NCI-H2081 treated with DMSO at 0.1 percent for 48 hours (cell line): ENCODE data around the gene BRSK1.
"Not testable (repeated sequence)": the region's sequence is repeated elsewhere in the genome, so short reads cannot be mapped to it uniquely, and the experiment has no call there.

Experiments used
- DNase-seq: peaks from one replicate; lab custom pipeline; 2025; lab: John Stamatoyannopoulos, UW

The BRSK1 gene

DNA sequence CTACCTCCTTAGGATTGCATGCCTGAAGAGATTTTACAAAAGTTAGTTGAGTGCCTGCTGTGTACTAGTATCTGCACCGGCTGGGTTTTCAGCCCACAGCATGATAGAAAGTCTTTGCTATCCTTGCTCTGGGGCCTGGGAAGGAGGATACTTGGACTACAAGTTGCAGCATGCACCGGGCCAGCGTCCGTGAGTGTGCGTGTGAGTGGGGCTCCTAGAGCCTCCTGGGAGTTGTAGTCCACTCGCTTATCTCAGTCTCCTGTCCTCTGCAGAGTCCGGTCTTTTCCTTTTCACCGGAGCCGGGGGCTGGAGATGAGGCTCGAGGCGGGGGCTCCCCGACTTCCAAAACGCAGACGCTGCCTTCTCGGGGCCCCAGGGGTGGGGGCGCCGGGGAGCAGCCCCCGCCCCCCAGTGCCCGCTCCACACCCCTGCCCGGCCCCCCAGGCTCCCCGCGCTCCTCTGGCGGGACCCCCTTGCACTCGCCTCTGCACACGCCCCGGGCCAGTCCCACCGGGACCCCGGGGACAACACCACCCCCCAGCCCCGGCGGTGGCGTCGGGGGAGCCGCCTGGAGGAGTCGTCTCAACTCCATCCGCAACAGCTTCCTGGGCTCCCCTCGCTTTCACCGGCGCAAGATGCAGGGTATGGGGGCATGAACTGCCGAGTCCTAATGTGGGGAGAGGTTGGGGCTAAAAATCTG, 20.6 kb downstream of the BRSK1 start:
- no peak for DNase-seq

DNA sequence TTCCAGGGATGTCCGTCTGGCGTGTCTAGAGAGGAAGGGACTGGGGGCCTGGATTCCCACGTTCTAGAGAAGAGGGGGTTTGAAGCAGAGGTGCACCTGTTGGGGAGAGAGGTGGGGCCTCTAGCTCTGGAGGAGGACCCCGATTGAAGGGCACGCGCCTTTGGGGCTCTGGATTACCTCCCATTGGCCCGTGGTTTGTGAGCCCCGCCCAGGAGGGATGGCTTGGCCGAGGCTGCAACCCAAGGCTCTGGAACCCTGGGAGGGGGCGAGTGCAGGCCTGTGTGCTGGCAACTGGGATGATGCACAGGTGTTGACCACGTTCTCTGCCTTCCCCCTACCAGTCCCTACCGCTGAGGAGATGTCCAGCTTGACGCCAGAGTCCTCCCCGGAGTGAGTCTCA, 21.2 kb downstream of the BRSK1 start:
- DNase-seq: no peak

DNA sequence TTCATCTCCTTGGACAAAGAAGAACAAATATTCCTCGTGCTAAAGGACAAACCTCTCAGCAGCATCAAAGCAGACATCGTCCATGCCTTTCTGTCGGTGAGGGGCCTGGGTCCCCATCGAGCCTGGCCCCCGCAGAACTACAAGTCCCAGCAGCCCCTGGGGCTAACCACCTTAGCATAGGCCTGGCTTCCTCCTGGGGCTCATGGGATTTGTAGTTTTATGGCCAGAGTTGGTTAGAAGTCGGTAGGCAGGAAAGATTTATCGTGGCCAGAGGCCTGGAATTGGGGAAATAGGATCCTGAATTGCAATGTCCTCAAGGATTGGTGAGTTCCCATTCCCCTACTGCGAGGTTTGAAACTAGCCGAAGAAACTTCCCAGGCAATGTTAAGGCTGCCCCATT, 21.7 kb downstream of the BRSK1 start:
- no peak for DNase-seq

DNA sequence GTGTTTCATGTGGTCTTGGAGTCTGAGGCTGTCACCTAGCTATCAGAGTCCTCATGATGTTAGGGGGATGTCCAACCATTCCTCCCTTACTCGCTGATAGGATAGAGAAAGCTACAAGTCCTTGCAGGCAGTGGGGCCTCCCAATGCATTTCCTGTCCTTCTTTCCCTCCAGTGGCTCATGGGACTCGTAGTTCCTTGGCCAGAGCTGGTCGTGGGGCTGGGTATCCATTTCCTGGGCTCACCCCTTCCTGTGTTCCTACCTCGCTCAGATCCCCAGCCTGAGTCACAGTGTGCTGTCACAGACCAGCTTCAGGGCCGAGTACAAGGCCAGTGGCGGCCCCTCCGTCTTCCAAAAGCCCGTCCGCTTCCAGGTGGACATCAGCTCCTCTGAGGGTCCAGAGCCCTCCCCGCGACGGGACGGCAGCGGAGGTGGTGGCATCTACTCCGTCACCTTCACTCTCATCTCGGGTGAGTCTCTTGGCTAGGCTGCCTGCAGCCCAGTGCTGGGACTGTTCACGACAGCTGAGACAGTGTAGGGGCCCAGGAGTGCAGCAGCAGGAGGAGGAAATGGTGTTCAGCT, 22.3 kb downstream of the BRSK1 start:
- DNase-seq: no peak

DNA sequence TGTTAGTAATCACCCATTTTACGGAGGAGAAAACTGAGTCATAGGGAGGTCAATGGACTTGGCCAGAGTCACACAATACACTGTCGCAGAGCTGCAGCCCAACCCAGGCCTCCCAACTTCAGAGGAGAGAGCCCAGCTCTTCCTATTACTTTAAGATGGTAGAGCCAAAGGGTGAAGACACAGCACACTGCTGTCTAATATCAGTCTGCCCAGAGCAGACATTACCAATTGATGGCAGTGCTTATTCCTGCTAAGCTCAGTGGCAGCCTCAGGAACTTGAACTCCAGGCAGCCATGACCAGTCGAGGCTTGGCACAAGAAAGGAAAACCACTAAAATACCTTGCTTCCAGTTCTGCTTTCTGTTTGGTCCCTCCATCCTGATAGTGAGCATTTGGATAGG, 22.9 kb downstream of the BRSK1 start:
- no peak for DNase-seq

DNA sequence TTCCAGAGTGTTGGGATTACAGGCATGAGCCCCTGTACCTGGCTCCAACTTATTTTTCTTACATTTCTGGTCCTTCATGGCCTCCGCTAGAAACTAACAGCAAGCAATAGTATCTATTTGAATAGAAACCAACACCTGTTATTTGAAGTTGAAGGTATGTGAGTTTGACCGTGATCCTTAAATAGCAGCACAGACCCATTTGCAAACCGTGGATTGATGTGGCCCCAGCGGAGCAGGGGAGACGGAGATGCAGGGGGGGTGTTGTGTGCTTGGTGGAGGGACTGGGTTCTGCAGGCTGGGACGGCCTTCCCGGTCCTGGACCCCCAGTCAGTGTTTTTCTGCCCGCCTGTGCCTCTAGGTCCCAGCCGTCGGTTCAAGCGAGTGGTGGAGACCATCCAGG, 24.5 kb downstream of the BRSK1 start:
- DNase-seq: no peak

DNA sequence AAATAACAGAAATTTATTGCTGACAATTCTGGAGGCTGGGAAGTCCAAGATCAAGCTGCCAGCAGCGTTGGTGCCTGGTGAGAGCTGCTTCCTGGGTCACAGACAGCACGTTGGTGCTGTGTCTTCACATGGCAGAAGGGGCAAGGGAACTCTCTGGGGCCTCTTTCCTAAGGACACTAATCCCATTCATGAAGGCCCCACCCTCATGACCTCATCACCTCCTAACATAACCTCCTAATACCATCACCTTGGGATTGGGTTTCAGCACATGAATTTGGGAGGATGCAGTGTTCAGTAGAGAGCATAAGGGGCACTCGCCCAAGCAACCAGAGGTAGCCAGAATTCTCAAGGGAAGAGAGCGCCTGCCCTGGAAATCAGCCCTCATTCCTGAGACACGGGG, 25.7 kb downstream of the BRSK1 start:
- DNase-seq: no peak

DNA sequence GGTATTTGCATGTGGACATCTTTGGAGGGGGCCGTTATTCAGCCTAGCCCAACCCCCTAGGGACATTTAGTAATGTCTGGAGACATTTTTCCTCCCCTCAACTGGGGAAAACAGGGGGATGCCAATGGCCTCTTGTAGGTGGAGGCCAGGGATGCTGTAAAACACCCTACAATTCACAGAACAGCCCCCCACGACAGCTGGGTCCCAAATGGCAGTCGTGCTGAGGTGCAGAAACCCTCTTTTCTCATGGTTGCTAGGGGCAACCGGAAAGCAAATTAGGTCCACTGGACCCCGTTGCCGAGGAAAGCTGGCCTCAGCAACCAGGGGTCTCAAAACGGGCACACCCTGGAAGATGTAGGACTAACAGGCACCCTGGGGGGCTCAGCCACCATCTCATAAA, 26.7 kb downstream of the BRSK1 start:
- DNase-seq: no peak

DNA sequence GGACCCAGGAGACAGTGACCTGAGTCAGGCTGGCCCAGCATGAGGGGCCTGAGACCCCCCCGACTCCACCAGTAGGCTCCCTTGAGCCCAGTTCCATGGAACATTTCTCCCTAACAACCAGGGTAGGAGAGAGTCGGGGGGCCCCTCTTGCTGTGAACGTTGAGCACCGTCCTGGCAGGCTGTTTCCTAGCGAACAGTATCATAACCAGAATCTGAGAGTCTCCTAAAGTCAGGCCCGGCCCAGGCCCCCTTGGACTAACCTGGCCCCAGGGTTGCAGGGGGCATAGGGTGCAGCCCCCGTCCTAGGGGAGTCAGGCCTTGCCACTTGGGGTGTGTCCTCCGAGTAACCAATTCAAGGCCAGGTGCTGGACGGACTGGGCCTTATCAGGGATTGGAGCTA, 27.6 kb downstream of the BRSK1 start:
- no peak for DNase-seq

DNA sequence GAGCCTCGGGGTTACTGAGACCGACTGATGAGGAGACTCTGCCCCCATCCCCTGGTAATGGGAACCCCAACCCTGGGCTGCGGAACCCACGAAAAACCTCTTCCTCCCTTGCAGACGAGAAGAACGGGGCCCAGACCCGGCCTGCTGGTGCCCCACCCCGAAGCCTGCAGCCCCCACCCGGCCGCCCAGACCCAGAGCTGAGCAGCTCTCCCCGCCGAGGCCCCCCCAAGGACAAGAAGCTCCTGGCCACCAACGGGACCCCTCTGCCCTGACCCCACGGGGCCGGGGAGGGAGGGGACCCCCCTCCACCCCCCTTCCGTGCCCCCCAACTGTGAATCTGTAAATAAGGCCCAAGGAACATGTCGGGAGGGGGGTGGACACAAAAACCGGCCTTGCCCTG, 28.0 kb downstream of the BRSK1 start:
- no peak for DNase-seq

DNA sequence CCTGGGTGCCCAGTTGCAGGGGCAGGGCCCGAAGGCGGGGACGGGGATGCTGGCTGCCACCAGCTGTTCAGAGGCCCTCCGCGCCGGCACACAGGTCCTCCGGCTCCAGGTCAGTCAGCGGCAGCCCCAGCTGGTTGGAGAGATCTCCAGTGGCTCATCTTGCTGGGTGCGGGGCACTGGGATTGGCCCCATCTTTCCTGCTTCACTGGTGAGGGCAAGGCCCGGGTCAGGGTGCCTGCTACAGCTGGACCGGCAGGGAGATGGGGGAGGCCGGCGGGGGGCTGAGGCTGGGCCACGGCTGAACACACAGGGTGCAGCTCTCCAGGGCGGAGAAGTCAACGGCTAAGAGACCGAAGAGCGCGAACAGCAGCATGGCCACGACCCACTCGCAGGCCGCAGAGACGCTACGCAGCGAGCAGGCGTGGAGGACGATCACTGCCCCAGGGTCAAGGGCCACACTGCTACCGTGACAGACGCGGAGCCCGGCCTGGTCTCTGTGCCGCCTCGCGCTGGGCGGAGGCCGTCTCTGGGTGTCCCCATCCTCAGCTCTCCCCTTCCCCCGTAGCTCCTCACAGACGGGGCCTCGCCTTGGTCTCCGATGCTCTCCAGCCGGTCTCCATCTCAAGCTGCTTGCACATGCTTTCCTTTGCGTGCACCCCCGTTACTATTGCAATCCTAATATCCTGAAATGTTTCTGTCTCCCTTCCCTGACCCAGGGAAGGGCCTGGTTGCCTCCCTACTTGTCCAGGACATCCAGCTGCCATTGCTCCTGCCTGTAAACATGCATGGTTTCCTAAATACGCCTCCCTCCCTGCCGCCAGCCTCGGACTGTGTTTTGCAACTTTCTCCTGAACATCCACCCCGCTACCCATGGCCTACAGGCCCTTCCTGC, 29.1 kb downstream of the BRSK1 start:
- no peak for DNase-seq

DNA sequence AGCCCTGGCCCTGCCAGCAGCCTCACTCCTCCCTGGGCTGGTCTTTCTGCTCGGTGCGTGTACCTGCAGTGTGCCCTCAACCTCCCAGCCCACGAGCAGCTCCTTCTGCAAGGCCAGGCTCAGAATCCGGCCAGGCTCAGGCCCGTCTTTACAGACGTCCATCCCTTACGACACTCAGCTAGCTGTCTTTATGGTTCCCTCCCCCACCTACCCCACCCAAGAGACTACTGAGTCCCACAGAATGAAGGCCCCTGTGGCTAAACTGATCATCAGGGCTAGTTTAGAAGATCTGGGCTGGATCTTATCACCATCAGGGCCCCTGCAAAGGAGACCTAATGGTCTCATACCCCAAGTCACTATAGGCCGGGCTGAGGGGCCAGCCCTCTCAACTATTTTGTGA, 30.6 kb downstream of the BRSK1 start:
- no peak for DNase-seq

DNA sequence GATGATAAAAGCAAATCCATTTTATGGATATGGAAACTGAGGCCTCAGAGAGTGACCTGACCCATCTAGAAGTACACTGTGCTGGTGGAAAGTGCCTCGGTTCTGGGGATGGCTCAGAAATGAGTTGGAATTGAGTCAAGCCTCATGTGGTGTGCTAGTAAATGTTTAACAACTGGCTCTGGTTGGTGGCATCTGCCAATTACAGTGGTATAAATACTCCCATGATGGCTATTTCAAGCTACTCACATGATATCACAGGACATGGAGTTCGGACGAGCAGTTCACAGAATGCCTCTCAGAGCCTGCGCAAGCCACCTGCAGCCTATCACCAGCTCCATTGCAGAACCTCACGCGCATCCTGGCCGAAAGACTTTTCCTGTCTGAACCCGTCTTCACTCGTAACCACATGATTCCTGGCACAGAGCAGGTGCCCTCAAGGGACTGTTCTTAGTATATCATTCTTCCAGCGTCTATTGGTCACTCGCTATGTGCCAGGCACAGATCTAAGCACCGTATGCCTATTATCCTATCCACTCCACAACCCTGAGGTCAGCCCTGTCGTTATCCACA, 32.2 kb downstream of the BRSK1 start:
- DNase-seq: no peak

DNA sequence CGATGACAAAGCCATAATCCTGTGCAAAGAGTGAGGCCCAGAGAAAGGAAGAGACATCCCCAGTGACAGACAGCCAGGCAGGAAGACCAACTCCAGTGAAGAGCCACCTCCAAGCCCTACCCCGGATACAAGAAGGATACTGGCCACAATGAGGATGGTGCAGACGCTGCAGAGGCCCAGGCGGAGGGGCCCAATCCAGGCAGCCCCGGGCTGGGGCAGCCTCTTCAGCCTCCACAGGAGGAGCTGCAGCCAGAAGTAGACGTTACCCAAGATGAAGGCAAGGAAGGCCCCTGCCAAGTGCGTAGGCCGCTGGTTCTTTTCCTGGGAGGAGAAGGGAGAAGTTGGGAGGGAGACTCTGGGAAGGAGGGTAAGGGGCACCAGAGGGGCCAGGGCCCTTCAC, 32.8 kb downstream of the BRSK1 start:
- DNase-seq: no peak

DNA sequence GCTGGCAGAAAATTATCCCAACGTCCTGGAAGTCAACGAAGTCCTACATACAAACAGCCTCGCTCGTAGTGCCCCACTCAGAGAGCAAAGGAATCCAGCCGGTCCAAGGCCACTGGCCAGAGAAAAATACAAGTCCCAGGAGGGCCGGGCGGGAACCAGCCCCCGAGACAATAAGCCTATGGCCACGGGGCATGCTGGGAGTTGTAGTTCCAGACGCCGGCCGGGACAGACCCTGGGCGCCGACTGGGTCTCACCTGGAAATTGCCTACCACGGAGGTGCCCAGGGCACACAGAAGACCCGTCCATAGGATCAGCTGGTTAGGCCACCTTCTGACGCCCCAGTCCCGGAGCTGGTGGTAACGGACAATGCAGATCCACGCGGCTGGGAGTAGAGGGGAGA, 36.0 kb downstream of the BRSK1 start:
- no peak for DNase-seq

DNA sequence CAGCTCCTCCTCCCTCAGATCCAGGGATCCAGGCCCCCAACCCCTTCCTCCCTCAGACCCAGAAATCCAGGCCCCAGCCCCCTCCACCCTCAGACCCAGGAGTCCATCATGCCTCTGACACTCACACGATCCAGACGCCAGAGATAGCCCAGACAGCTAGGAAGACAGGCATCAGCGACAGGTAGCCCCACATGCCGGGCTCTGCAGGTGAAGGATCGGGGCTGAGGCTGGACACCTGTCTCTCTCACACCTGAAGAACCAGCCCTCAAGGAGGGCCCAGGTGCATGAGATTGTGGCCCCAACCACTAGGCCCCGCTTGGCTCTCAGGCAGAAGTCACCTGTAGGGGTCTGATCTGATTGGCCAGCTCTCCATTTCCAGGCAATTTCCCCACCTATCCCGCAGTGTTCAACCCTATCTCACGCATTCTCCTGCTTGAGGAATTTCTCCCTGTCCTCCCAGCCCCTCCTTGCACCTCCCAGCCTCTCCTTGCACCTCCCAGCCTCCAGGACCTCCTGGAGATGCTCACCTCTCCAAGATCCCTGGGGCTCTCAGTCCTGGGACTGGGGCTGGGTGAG, 37.1 kb downstream of the BRSK1 start:
- no peak for DNase-seq

DNA sequence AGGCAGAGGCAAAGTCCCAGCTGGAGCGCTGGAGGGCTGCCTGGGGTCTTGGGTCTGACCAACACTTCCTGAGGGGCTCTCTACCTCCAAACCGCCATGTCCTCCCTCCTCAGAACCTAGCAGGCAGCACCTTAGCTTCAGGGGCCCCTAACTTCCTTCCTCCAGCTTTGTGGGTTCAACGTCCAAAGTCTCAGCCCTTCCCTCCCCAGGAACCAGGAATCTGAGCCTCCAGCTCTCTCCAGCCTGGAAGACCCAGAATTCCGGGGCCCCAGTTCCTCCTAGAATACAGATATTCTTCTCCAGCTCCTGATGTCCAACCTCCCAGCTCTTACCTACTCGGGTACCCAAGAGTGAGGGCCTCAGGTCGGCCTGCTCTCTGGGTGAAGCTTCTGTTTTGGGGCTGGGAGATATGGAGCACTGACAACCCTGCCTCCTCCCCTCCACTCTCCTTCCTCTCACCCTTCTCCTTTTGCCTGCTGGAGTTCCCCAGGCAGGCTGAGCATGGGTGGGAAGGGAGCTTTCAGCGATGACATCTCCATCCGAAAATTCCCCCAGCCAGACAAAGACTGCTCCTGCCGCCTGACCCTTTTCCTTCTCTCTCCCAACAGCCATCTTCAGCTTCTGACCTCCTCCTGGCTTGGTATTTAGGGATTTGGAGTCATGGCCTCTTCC, 37.8 kb downstream of the BRSK1 start:
- DNase-seq: no peak

DNA sequence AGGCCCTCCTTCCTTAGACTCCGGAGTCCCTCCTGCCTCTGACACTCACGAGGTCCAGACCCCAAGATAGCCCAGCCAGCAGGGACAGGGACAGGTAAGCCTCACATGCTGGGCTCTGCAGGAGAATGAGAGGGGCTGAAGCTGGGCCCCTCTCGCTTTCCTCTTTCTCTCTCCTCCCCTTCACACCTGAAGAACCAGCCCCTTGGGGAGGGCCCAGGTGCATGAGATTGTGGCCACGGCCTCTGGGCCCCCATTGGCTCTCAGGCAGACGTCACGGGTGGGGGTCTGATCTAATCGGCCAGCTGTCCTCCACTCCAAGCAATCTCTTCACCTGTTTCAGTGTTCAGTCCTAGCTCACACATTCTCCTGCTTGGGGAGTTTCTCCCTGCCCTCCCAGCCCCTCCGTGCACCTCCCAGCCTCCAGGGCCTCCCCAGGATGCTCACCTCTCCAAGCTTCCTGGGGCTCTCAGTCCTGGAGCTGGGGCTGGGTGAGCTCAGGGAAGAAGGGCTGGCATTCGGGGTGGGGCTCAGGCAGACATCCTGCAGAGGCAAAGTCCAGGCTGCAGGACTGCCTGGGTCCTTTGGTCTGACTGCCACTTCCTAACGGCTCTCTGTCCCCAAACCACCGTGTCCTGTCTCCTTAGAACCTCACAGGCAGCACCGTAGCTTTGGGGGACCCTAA, 38.5 kb downstream of the BRSK1 start:
- DNase-seq: no peak

DNA sequence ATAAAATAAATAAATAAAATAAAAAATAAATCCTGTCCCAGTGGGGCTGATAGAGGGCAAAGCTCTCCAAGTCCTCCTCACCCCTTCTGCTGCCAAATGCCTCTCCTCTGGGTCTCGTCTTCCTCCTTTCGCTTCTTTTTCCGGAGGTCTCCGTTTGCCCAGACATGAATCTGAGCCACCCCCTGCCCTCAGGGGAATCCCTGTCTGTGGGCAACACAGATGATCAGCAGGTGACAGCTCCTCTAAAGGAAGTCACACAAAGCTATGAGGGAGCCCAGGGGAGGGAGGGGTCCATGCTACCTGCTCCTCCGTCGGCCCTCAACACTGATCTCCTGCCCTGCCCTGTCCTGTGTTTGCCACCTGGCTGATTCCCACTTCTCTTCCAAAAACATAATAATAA, 40.9 kb downstream of the BRSK1 start:
- no peak for DNase-seq

DNA sequence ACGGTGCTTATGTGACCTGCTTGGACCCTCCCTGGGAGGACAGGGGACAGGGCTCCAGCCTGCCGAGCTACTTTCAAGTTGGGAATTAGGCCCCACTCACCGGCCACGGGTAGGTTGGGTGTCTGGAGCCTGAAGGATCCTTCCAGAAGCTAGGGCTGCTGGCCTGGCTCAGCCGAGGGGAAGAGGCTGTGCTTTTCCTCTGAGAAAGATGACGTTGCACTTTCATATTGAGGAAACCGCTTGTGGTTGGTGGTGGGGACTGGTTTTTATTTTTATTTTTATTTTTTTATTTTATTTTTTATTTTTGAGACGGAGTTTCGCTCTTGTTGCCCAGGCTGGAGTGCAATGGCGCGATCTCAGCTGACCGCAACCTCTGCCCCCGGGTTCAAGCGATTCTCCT, 41.4 kb downstream of the BRSK1 start, which contains the start of gene TMEM150B:
TSS of gene TMEM150B (minus strand) at position 170 of the 400 bp plus-strand sequence. CDS start 4,305 bp downstream, outside the sequence.
- no peak for DNase-seq

DNA sequence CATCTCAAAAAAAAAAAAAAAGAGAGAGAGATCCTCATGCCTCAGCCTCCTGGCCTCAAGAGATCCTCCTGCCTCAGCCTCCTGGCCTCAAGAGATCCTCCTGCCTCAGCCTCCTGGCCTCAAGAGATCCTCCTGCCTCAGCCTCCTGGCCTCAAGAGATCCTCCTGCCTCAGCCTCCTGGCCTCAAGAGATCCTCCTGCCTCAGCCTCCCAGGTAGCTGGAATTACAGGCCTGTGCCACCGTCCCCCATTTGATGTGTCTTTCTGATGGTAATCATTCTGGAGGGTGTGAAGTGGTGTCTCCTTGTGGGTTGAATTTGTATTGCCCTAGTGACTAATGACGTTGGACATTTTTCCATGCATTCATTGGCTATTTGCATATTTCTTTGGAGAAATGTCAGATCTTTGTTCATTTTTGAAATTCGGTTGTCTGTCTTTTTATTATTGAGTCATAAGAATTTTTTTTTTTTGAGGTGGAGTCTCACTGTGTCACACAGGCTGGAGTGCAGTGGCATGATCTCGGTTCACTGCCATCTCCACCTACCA, 45.0 kb downstream of the BRSK1 start:
- not testable (repeated sequence) for DNase-seq
